ENCODE measurements around the gene ALX3. TPM values are rescaled to one million over a fixed set of nuclear protein-coding genes. Genes with fewer than 3 reads are reported as not detected.
A peak's percentile ranks its signal among the peaks of the same experiment; 100 is the strongest.

Gene ALX3
- total RNA-seq, 6 donors from 2014 or later, result 0.24 TPM; not detected in 5

DNA sequence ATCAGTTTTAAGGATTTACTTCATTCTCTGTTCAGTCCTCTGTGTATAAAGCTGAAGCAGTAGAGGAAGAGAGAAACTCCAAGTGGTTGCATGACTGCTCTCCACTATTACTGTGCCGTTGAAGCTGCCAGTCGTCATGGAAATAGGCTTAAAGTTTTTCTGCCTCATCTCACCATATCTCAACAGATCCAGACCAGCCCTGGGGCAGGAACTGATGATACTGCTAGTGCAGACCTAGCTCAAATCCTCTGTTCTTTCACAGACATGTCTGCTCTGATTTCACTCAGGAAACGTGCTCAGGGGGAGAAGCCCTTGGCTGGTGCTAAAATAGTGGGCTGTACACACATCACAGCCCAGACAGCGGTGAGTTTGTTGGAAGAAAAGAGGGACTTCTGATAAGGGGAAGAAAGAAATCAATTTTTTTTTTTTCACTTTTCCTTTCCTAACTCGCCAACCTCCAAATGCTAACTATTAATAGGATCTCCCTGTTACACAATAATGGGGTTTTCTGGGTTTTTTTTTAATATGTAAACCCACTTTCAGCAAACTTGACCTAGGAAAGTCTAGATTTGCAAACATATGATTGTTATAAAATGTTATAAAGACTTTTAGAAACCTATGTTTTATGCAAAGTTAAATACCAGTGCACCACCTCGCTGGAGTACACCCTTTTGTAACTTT, 58.2 kb downstream of the ALX3 start:
- DNase-seq, result no peak
- 85 to 86% methylated on average over 6 of the region's 6 CpGs for WGBS, 2 donors

GRCh38 chr1:110011527-110012041, 58.9 kb downstream of the ALX3 start:
- H3K9me3 ChIP-seq, result no peaks in the 10 kb centered on the region
- ATAC-seq (ENCODE audit: low FRiP score in 2 of 2) (peak; percentile 67 to 79), DNase-seq (peak in 1 of 2 donors; percentile 40)
- peaks cover 48 to 77% (median 57%) of the 10 kb centered on the region in 4 donors for H3K36me3 ChIP-seq
- no peaks in the 10 kb centered on the region for H3K27me3 ChIP-seq
- 39 to 57% methylated on average over 2 of the region's 2 CpGs for whole genome bisulfite sequencing, 2 donors
- no peak overlapping the region for H3K4me3 ChIP-seq
- no peak overlapping the region for H3K27ac ChIP-seq
- TF ChIP-seq, protein P1, sequence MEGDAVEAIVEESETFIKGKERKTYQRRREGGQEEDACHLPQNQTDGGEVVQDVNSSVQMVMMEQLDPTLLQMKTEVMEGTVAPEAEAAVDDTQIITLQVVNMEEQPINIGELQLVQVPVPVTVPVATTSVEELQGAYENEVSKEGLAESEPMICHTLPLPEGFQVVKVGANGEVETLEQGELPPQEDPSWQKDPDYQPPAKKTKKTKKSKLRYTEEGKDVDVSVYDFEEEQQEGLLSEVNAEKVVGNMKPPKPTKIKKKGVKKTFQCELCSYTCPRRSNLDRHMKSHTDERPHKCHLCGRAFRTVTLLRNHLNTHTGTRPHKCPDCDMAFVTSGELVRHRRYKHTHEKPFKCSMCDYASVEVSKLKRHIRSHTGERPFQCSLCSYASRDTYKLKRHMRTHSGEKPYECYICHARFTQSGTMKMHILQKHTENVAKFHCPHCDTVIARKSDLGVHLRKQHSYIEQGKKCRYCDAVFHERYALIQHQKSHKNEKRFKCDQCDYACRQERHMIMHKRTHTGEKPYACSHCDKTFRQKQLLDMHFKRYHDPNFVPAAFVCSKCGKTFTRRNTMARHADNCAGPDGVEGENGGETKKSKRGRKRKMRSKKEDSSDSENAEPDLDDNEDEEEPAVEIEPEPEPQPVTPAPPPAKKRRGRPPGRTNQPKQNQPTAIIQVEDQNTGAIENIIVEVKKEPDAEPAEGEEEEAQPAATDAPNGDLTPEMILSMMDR (IDR thresholded peaks at IDR 0.05), result peak in 5 of 6 experiments; percentile 36 to 70 (median 58)
- no peak for TF ChIP-seq POLR2A (IDR thresholded peaks at IDR 0.05)
- no peak for TF ChIP-seq EP300 (IDR thresholded peaks at IDR 0.05)
- no peak for TF ChIP-seq POLR2AphosphoS5 (IDR thresholded peaks at IDR 0.05)
- H3K4me1 ChIP-seq, result peaks cover 0 to 10% (median 6%) of the 10 kb centered on the region in 4 donors

More for the DNA sequence above, 58.2 kb downstream of the ALX3 start:
- peaks cover 0 to 3% (median 1%) of the 10 kb centered on the region in 4 donors for H3K4me1 ChIP-seq
- no peaks in the 10 kb centered on the region for H3K27me3 ChIP-seq
- peaks cover 54 to 84% (median 63%) of the 10 kb centered on the region in 4 donors for H3K36me3 ChIP-seq
- H3K9me3 ChIP-seq, result no peaks in the 10 kb centered on the region
- TF ChIP-seq POLR2A (IDR thresholded peaks at IDR 0.05) (no peak), POLR2AphosphoS5 (IDR thresholded peaks at IDR 0.05) (no peak), EP300 (IDR thresholded peaks at IDR 0.05) (no peak)
- TF ChIP-seq, protein P1 (IDR thresholded peaks at IDR 0.05), result no peak
- ATAC-seq (ENCODE audit: low FRiP score in 2 of 2), result peak in 1 of 2 donors; percentile 11
- H3K4me3 ChIP-seq, result no peak overlapping the region
- H3K27ac ChIP-seq, result no peak overlapping the region

Other genes with a start within 250 kb of the ALX3 start
- 100 to 1,000 TPM in 1 of 6 donors, 10 to 100 TPM in 5; 19.4 to 106 (median 36.5) TPM for gene CSF1, start 159.8 kb downstream of the ALX3 start, total RNA-seq
- gene AHCYL1, start 85.9 kb downstream of the ALX3 start, total RNA-seq, result 10 to 100 TPM; 41.9 to 89.6 (median 76.1) TPM
- gene STRIP1, start 36.0 kb downstream of the ALX3 start, total RNA-seq, result 10 to 100 TPM; 29.2 to 62.9 (median 34.3) TPM
- not detected for gene UBL4B, start 41.8 kb upstream of the ALX3 start, total RNA-seq
- gene SLC6A17, start 79.8 kb upstream of the ALX3 start, total RNA-seq, result under 1 TPM in 1 of 6 donors, not detected in 5; 0.07 TPM
- 10 to 100 TPM in 1 of 6 donors, 1 to 10 TPM in 5; 2.5 to 11.9 (median 4.4) TPM for gene KCNC4, start 139.6 kb upstream of the ALX3 start, total RNA-seq